Stomach smooth muscle (tissue), 2 donors: Measurements from ENCODE around the gene TRPC6.

Experiments used
- H3K27ac ChIP-seq: one replicate; pipeline ENCODE4 v1.7.0; 2013; ENCODE audit warnings: mild to moderate bottlenecking, low read length, inconsistent platforms
- H3K27me3 ChIP-seq, 2 donors: one replicate each; pipeline ENCODE4 v1.7.0; 2013; ENCODE audit warnings: low read length in 2 of 2; ENCODE audit not compliant: insufficient read depth in 2 of 2, control insufficient read depth in 1 of 2
- H3K36me3 ChIP-seq, 2 donors: one replicate each; pipeline ENCODE4 v1.7.0; 2013; ENCODE audit warnings: low read length in 2 of 2; ENCODE audit not compliant: control insufficient read depth in 2 of 2, insufficient read depth in 2 of 2
- H3K4me1 ChIP-seq: one replicate; pipeline ENCODE4 v1.7.0; 2013; ENCODE audit warnings: low read length; ENCODE audit not compliant: control insufficient read depth, insufficient read depth
- H3K4me3 ChIP-seq, 2 donors: one replicate each; pipeline ENCODE4 v1.7.0; 2013; ENCODE audit warnings: low read length in 2 of 2
- H3K9ac ChIP-seq, 2 donors: one replicate each; pipeline ENCODE4 v1.7.0; 2013; ENCODE audit warnings: low read length in 2 of 2, mild to moderate bottlenecking in 1 of 2
- H3K9me3 ChIP-seq, 2 donors: one replicate each; pipeline ENCODE4 v1.7.0; 2013; ENCODE audit warnings: low read length in 2 of 2; ENCODE audit not compliant: control insufficient read depth in 2 of 2
- donor health status: healthy.
- donor health status: Pancreatic carcinoma.

TRPC6 gene

GRCh38 chr11:101582236-101582988, 1.4 kb downstream of the TRPC6 start:
- H3K27ac ChIP-seq, result no peak overlapping the region
- peak overlapping the region; percentile 73 to 91 for H3K4me3 ChIP-seq
- peaks cover 6% of the 10 kb centered on the region for H3K4me1 ChIP-seq
- H3K36me3 ChIP-seq, result no peaks in the 10 kb centered on the region
- peaks cover 0 to 5% of the 10 kb centered on the region in 2 donors for H3K27me3 ChIP-seq
- H3K9ac ChIP-seq, result peak overlapping the region in 1 of 2 donors; percentile 71
- no peaks in the 10 kb centered on the region for H3K9me3 ChIP-seq

- peaks cover under 1% of the 10 kb centered on the region for H3K4me1 ChIP-seq
- peaks cover 0 to 3% of the 10 kb centered on the region in 2 donors for H3K27me3 ChIP-seq
- H3K36me3 ChIP-seq, result no peaks in the 10 kb centered on the region
- no peak overlapping the region for H3K9ac ChIP-seq
- no peak overlapping the region for H3K4me3 ChIP-seq
- H3K9me3 ChIP-seq, result no peaks in the 10 kb centered on the region
- H3K27ac ChIP-seq, result no peak overlapping the region
Measured at GRCh38 chr11:101577461-101577860, 6.3 kb downstream of the TRPC6 start.

GRCh38 chr11:101576456-101576855, 7.4 kb downstream of the TRPC6 start:
- H3K36me3 ChIP-seq, result no peaks in the 10 kb centered on the region
- no peaks in the 10 kb centered on the region for H3K9me3 ChIP-seq
- H3K4me3 ChIP-seq, result no peak overlapping the region
- no peaks in the 10 kb centered on the region for H3K27me3 ChIP-seq
- no peak overlapping the region for H3K27ac ChIP-seq
- H3K9ac ChIP-seq, result no peak overlapping the region
- H3K4me1 ChIP-seq, result no peaks in the 10 kb centered on the region

GRCh38 chr11:101574886-101575285, 8.9 kb downstream of the TRPC6 start:
- no peaks in the 10 kb centered on the region for H3K4me1 ChIP-seq
- no peak overlapping the region for H3K27ac ChIP-seq
- no peaks in the 10 kb centered on the region for H3K9me3 ChIP-seq
- no peak overlapping the region for H3K4me3 ChIP-seq
- H3K36me3 ChIP-seq, result no peaks in the 10 kb centered on the region
- no peaks in the 10 kb centered on the region for H3K27me3 ChIP-seq
- H3K9ac ChIP-seq, result no peak overlapping the region

GRCh38 chr11:101567071-101567470, 16.7 kb downstream of the TRPC6 start:
- no peaks in the 10 kb centered on the region for H3K9me3 ChIP-seq

GRCh38 chr11:101566626-101567025, 17.2 kb downstream of the TRPC6 start:
- no peak overlapping the region for H3K4me3 ChIP-seq
- H3K4me1 ChIP-seq, result no peaks in the 10 kb centered on the region
- H3K36me3 ChIP-seq, result no peaks in the 10 kb centered on the region
- H3K9ac ChIP-seq, result no peak overlapping the region
- no peaks in the 10 kb centered on the region for H3K9me3 ChIP-seq
- H3K27me3 ChIP-seq, result no peaks in the 10 kb centered on the region
- H3K27ac ChIP-seq, result no peak overlapping the region

More at GRCh38 chr11:101567071-101567470, 16.7 kb downstream of the TRPC6 start:
- no peaks in the 10 kb centered on the region for H3K4me1 ChIP-seq
- no peak overlapping the region for H3K27ac ChIP-seq
- no peaks in the 10 kb centered on the region for H3K27me3 ChIP-seq
- H3K4me3 ChIP-seq, result no peak overlapping the region
- no peak overlapping the region for H3K9ac ChIP-seq
- H3K36me3 ChIP-seq, result no peaks in the 10 kb centered on the region

- no peaks in the 10 kb centered on the region for H3K36me3 ChIP-seq
- no peak overlapping the region for H3K27ac ChIP-seq
- H3K4me1 ChIP-seq, result no peaks in the 10 kb centered on the region
- H3K9me3 ChIP-seq, result no peaks in the 10 kb centered on the region
- no peak overlapping the region for H3K9ac ChIP-seq
- no peak overlapping the region for H3K4me3 ChIP-seq
- H3K27me3 ChIP-seq, result no peaks in the 10 kb centered on the region
Measured at GRCh38 chr11:101563166-101563565, 20.6 kb downstream of the TRPC6 start.

- Histone ChIP-seq H3K9me3 (no peaks in the 10 kb centered on the region), H3K27me3 (no peaks in the 10 kb centered on the region), H3K4me3 (no peak overlapping the region), H3K36me3 (no peaks in the 10 kb centered on the region), H3K27ac (no peak overlapping the region), H3K9ac (no peak overlapping the region), H3K4me1 (no peaks in the 10 kb centered on the region)
Measured at GRCh38 chr11:101555366-101555765, 28.4 kb downstream of the TRPC6 start.

GRCh38 chr11:101553891-101554292, 29.9 kb downstream of the TRPC6 start:
- Histone ChIP-seq H3K27me3 (no peaks in the 10 kb centered on the region), H3K4me3 (peak overlapping the region in 1 of 2 donors; percentile 37), H3K4me1 (no peaks in the 10 kb centered on the region), H3K27ac (no peak overlapping the region), H3K9ac (no peak overlapping the region), H3K9me3 (no peaks in the 10 kb centered on the region), H3K36me3 (no peaks in the 10 kb centered on the region)

GRCh38 chr11:101552888-101553287, 30.9 kb downstream of the TRPC6 start:
- H3K27me3 ChIP-seq, result no peaks in the 10 kb centered on the region
- no peak overlapping the region for H3K9ac ChIP-seq
- H3K9me3 ChIP-seq, result no peaks in the 10 kb centered on the region
- H3K4me3 ChIP-seq, result no peak overlapping the region
- H3K4me1 ChIP-seq, result no peaks in the 10 kb centered on the region
- no peaks in the 10 kb centered on the region for H3K36me3 ChIP-seq
- H3K27ac ChIP-seq, result no peak overlapping the region

GRCh38 chr11:101528541-101528940, 55.3 kb downstream of the TRPC6 start:
- no peaks in the 10 kb centered on the region for H3K27me3 ChIP-seq
- H3K4me3 ChIP-seq, result no peak overlapping the region
- no peak overlapping the region for H3K9ac ChIP-seq
- H3K9me3 ChIP-seq, result no peaks in the 10 kb centered on the region
- no peaks in the 10 kb centered on the region for H3K36me3 ChIP-seq
- H3K4me1 ChIP-seq, result no peaks in the 10 kb centered on the region
- H3K27ac ChIP-seq, result no peak overlapping the region
